ENCODE results near the gene DNAH6.

Gene DNAH6

GRCh38 chr2:84649058-84649457, 132.8 kb downstream of the DNAH6 start:
- Histone ChIP-seq H3K9ac (no peak overlapping the region), H3K4me1 (no peaks in the 10 kb centered on the region), H3K79me2 (no peaks in the 10 kb centered on the region), H3K27ac (no peak overlapping the region), H3K27me3 (ENCODE audit: control insufficient read depth, insufficient read depth, low read length) (no peaks in the 10 kb centered on the region), H3K36me3 (ENCODE audit: control insufficient read depth, insufficient read depth, low read length) (no peaks in the 10 kb centered on the region), H2AFZ (no peak overlapping the region), H3K9me3 (ENCODE audit: control insufficient read depth, low read length) (no peaks in the 10 kb centered on the region), H3K4me2 (ENCODE audit: low read length) (no peak overlapping the region), H3K4me3 (ENCODE audit: low read depth, low read length) (no peak overlapping the region)
- TF ChIP-seq, protein P1, sequence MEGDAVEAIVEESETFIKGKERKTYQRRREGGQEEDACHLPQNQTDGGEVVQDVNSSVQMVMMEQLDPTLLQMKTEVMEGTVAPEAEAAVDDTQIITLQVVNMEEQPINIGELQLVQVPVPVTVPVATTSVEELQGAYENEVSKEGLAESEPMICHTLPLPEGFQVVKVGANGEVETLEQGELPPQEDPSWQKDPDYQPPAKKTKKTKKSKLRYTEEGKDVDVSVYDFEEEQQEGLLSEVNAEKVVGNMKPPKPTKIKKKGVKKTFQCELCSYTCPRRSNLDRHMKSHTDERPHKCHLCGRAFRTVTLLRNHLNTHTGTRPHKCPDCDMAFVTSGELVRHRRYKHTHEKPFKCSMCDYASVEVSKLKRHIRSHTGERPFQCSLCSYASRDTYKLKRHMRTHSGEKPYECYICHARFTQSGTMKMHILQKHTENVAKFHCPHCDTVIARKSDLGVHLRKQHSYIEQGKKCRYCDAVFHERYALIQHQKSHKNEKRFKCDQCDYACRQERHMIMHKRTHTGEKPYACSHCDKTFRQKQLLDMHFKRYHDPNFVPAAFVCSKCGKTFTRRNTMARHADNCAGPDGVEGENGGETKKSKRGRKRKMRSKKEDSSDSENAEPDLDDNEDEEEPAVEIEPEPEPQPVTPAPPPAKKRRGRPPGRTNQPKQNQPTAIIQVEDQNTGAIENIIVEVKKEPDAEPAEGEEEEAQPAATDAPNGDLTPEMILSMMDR (IDR thresholded peaks at IDR 0.05) = no peak

DNA sequence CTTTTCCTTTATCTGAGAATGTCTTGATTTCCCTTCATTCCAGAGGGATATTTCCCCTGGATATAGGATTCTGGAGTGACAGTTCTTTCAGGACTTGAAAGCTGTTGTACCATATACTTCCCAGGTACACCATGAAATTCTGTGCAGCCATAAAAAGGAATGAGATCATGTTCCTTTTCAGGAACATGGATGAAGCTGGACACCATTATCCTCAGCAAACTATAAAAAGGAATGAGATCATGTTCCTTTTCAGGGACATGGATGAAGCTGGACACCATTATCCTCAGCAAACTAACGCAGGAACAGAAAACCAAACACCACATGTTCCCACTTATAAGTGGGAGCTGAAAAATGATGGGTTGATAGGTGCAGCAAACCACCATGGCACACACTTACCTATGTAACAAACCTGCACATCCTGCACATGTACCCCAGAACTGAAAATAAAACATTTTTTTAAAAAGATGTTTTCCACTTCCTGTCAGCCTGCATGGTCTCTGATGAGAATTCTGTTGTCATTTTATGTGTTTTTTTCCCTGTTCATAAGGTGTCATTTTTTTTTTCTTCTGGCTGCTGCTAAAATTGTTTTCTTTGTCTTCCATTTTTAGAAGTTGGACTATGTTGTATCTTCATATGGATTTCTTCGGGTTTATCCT, 133.3 kb downstream of the DNAH6 start:
- Histone ChIP-seq H3K4me1 (no peaks in the 10 kb centered on the region), H3K4me2 (ENCODE audit: low read length) (no peak overlapping the region), H3K27me3 (ENCODE audit: control insufficient read depth, insufficient read depth, low read length) (no peaks in the 10 kb centered on the region), H3K9me3 (ENCODE audit: control insufficient read depth, low read length) (no peaks in the 10 kb centered on the region), H3K4me3 (ENCODE audit: low read depth, low read length) (no peak overlapping the region), H3K27ac (no peak overlapping the region), H3K9ac (no peak overlapping the region), H3K36me3 (ENCODE audit: control insufficient read depth, insufficient read depth, low read length) (no peaks in the 10 kb centered on the region), H2AFZ (no peak overlapping the region), H3K79me2 (no peaks in the 10 kb centered on the region)
- TF ChIP-seq, protein P1 (IDR thresholded peaks at IDR 0.05) = no peak

DNA sequence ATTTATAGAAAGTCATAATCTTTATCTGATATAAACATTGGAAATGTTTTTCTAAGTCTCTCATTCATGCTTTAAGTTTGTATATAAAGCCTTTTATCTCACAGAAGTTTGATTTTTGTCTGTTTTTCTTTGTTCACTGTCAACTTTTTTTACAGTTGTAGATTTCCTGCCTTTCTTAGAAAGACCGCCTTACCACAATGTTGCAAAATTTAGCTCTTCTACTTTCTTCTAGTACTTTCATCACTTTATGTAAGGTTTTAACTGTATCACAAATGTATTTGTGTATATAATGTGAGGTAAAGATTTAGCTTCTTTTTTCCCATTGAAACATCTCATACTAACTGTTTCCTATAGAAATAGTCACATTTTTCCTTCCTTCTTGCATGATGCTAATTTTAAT, 136.1 kb downstream of the DNAH6 start:
- TF ChIP-seq, protein P1 (IDR thresholded peaks at IDR 0.05) = no peak
- Histone ChIP-seq H2AFZ (no peak overlapping the region), H3K27ac (no peak overlapping the region)

GRCh38 chr2:84653302-84653701, 137.0 kb downstream of the DNAH6 start:
- no peaks in the 10 kb centered on the region for H3K9me3 ChIP-seq (ENCODE audit: control insufficient read depth, low read length)
- no peak overlapping the region for H3K4me3 ChIP-seq (ENCODE audit: low read depth, low read length)
- H3K79me2 ChIP-seq = no peaks in the 10 kb centered on the region
- H3K9ac ChIP-seq = no peak overlapping the region
- no peak overlapping the region for H2AFZ ChIP-seq
- H3K4me1 ChIP-seq = no peaks in the 10 kb centered on the region
- H3K36me3 ChIP-seq (ENCODE audit: control insufficient read depth, insufficient read depth, low read length) = no peaks in the 10 kb centered on the region
- TF ChIP-seq, protein P1 (IDR thresholded peaks at IDR 0.05) = no peak
- no peak overlapping the region for H3K27ac ChIP-seq
- no peaks in the 10 kb centered on the region for H3K27me3 ChIP-seq (ENCODE audit: control insufficient read depth, insufficient read depth, low read length)
- H3K4me2 ChIP-seq (ENCODE audit: low read length) = no peak overlapping the region

More for the DNA sequence above, 136.1 kb downstream of the DNAH6 start:
- Histone ChIP-seq H3K9me3 (ENCODE audit: control insufficient read depth, low read length) (no peaks in the 10 kb centered on the region), H3K4me1 (no peaks in the 10 kb centered on the region), H3K79me2 (no peaks in the 10 kb centered on the region), H3K36me3 (ENCODE audit: control insufficient read depth, insufficient read depth, low read length) (no peaks in the 10 kb centered on the region), H3K9ac (no peak overlapping the region), H3K4me3 (ENCODE audit: low read depth, low read length) (no peak overlapping the region), H3K4me2 (ENCODE audit: low read length) (no peak overlapping the region), H3K27me3 (ENCODE audit: control insufficient read depth, insufficient read depth, low read length) (no peaks in the 10 kb centered on the region)

DNA sequence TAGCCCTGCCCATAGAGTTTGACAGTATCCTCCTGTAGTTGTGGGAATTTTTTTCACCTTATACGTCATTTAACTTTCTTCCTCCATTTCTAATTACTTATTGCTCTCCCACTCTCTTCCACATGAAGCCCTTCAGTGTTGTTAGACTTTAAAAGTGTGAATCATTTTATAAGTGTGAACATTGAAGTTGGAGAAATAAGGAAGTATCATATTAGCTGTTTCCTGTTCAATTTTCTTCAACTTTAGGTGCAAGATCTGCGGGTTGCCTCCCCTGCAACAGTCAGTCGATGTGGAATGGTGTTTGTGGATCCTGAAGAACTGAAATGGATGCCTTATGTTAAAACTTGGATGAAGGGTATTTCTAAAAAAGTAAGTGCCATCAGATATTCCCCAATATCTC, 138.1 kb downstream of the DNAH6 start:
- Histone ChIP-seq H3K36me3 (ENCODE audit: control insufficient read depth, insufficient read depth, low read length) (no peaks in the 10 kb centered on the region), H3K79me2 (no peaks in the 10 kb centered on the region), H3K4me3 (ENCODE audit: low read depth, low read length) (no peak overlapping the region), H3K27me3 (ENCODE audit: control insufficient read depth, insufficient read depth, low read length) (no peaks in the 10 kb centered on the region), H3K4me1 (no peaks in the 10 kb centered on the region), H3K4me2 (ENCODE audit: low read length) (no peak overlapping the region), H2AFZ (no peak overlapping the region), H3K27ac (no peak overlapping the region), H3K9ac (no peak overlapping the region), H3K9me3 (ENCODE audit: control insufficient read depth, low read length) (no peaks in the 10 kb centered on the region)
- TF ChIP-seq, protein P1 (IDR thresholded peaks at IDR 0.05) = no peak

Measured in parathyroid adenoma (tissue), 2 donors.